GM12878 (cell line): ENCODE results near the gene SLC51A. TPM values are rescaled to one million over a fixed set of nuclear protein-coding genes. Genes with fewer than 3 reads are reported as not detected.

ENCODE experiments used
- ATAC-seq: fragments of 200-7000 bp; cut with Tn5 transposase; 3 replicates; pipeline ENCODE4 v1.9.1; 2020; ENCODE audit warnings: mild to moderate bottlenecking, moderate library complexity
- BruUV-seq: library from RNA; stranded (reverse); fragments of 400-500 nt; replicated peaks from 2 replicates; lab custom pipeline; 2021; lab: Mats Ljungman, UMichigan
- CTCF ChIA-PET: fragments of 300-600 bp; sonication (Branson Sonifier 250); formaldehyde crosslinking; extraction: SDS; loops from one replicate; lab custom pipeline; 2021; ENCODE audit warnings: inconsistent platforms; lab: Yijun Ruan, JAX
- POLR2A ChIA-PET: fragments of 350-600 bp; formaldehyde crosslinking; extraction: SDS; loops from one replicate; lab custom pipeline; 2021; ENCODE audit warnings: inconsistent platforms; lab: Charles Lee
- RAD21 ChIA-PET: fragments of 300-600 bp; sonication (Branson Sonifier 250); formaldehyde crosslinking; loops from one replicate; lab custom pipeline; 2023; ENCODE audit warnings: antibody characterized with exemption; ENCODE audit not compliant: unreplicated experiment; lab: Charles Lee
- SMC1A ChIA-PET: fragments of 300-600 bp; sonication (Branson Sonifier 250); formaldehyde crosslinking; loops from one replicate; lab custom pipeline; 2023; ENCODE audit not compliant: unreplicated experiment, uncharacterized antibody; lab: Charles Lee
- DNase-seq: peaks from one replicate; pipeline ENCODE4 v3.0.0-alpha.2; 2011; ENCODE audit warnings: low read depth, low spot score
- FAIRE-seq: peaks from 3 replicates; lab custom pipeline; 2011; peaks lifted over from hg19 to GRCh38; lab: Jason Lieb, UNC
- H2AFZ ChIP-seq: 2 replicates; pipeline ENCODE4 v1.6.0; 2011; ENCODE audit warnings: low read depth, low read length, control low read depth; ENCODE audit not compliant: control insufficient read depth
- H3K27ac ChIP-seq: 2 replicates; pipeline ENCODE4 v1.5.1; 2011; ENCODE audit warnings: control low read depth; ENCODE audit not compliant: control insufficient read depth, insufficient read depth
- H3K27me3 ChIP-seq, 2 experiments: replicated peaks in 1 of 2; 2 replicates each; pipeline versions ENCODE4 v1.6.0 to v1.6.1; 2011; ENCODE audit warnings: low read length in 1 of 2; ENCODE audit not compliant: control insufficient read depth in 2 of 2, insufficient read depth in 2 of 2
- H3K36me3 ChIP-seq, 2 experiments: 2 replicates each; pipeline ENCODE4 v1.5.1; 2011; ENCODE audit warnings: low read length in 1 of 2; ENCODE audit not compliant: control insufficient read depth in 2 of 2, insufficient read depth in 2 of 2
- H3K4me1 ChIP-seq: 2 replicates; pipeline ENCODE4 v1.6.1; 2011; ENCODE audit warnings: mild to moderate bottlenecking, low read length, moderate library complexity, mixed read lengths; ENCODE audit not compliant: control insufficient read depth, insufficient read depth
- H3K4me2 ChIP-seq: 2 replicates; pipeline ENCODE4 v1.6.0; 2011; ENCODE audit warnings: control low read depth; ENCODE audit not compliant: control insufficient read depth, insufficient read depth
- H3K4me3 ChIP-seq: fragments of 200-600 bp; sonication (generic); 2 replicates; pipeline ENCODE4 v1.5.1; 2016
- H3K79me2 ChIP-seq: 2 replicates; pipeline ENCODE4 v1.6.0; 2011; ENCODE audit warnings: low read length; ENCODE audit not compliant: control insufficient read depth, insufficient read depth
- H3K9ac ChIP-seq: 2 replicates; pipeline ENCODE4 v1.8.0; 2011; ENCODE audit warnings: low read length, control low read depth, mixed read lengths; ENCODE audit not compliant: control insufficient read depth, insufficient read depth
- H3K9me3 ChIP-seq: replicated peaks from 3 replicates; pipeline ENCODE4 v1.5.1; 2011; ENCODE audit warnings: mild to moderate bottlenecking, low read length; ENCODE audit not compliant: control insufficient read depth, insufficient read depth
- H4K20me1 ChIP-seq: 2 replicates; pipeline ENCODE4 v1.6.0; 2011; ENCODE audit not compliant: control insufficient read depth, insufficient read depth
- BACH1 ChIP-seq: fragments of 450-650 bp; IDR thresholded peaks from 2 replicates; pipeline ENCODE4 v1.6.1; 2017; ENCODE audit warnings: mild to moderate bottlenecking, borderline replicate concordance
- BCL3 ChIP-seq: IDR thresholded peaks from 2 replicates; pipeline ENCODE4 v1.6.1; 2011; ENCODE audit warnings: borderline replicate concordance, low read depth, mild to moderate bottlenecking, moderate library complexity, low read length; ENCODE audit not compliant: insufficient read depth, poor library complexity, severe bottlenecking
- CREM ChIP-seq: IDR thresholded peaks from 2 replicates; pipeline ENCODE4 v1.6.1; 2014; ENCODE audit warnings: antibody characterized with exemption, low read depth
- ELK1 ChIP-seq: IDR thresholded peaks from 2 replicates; pipeline ENCODE4 v1.6.1; 2012; ENCODE audit warnings: low read depth, low read length, improper control_type of control experiment
- MAX ChIP-seq: IDR thresholded peaks from 2 replicates; pipeline ENCODE4 v1.6.1; 2012; ENCODE audit warnings: low read depth, low read length, improper control_type of control experiment
- MYB ChIP-seq: fragments of 150-350 bp; IDR thresholded peaks from 2 replicates; pipeline ENCODE4 v1.6.1; 2014; ENCODE audit warnings: mild to moderate bottlenecking, low read depth, low read length, borderline replicate concordance
- PBX3 ChIP-seq: IDR thresholded peaks from 2 replicates; pipeline ENCODE4 v1.6.1; 2011; ENCODE audit warnings: mild to moderate bottlenecking, low read depth, low read length, moderate library complexity; ENCODE audit not compliant: insufficient replicate concordance
- PML ChIP-seq: IDR thresholded peaks from 2 replicates; pipeline ENCODE4 v1.6.1; 2012; ENCODE audit warnings: low read length, inconsistent platforms
- POLR2AphosphoS5 ChIP-seq: IDR thresholded peaks from 2 replicates; pipeline ENCODE4 v1.6.1; 2011; ENCODE audit warnings: mild to moderate bottlenecking, low read length, inconsistent platforms
- REST ChIP-seq: IDR thresholded peaks from 2 replicates; pipeline ENCODE4 v1.6.1; 2012; ENCODE audit warnings: mild to moderate bottlenecking, low read depth, low read length
- SIN3A ChIP-seq: IDR thresholded peaks from 2 replicates; pipeline ENCODE4 v1.6.1; 2012; ENCODE audit warnings: low read depth, low read length, improper control_type of control experiment
- TCF12 ChIP-seq: IDR thresholded peaks from 2 replicates; pipeline ENCODE4 v1.6.1; 2011; ENCODE audit warnings: low read depth, mild to moderate bottlenecking, low read length
- ZBTB33 ChIP-seq: fragments of 450-650 bp; IDR thresholded peaks from 2 replicates; pipeline ENCODE4 v1.6.1; 2017; ENCODE audit warnings: mild to moderate bottlenecking
- WGBS: methylation state at CpG from one replicate; pipeline ENCODE4 v1.1.6; 2016; ENCODE audit warnings: low lambda C conversion rate; ENCODE audit not compliant: insufficient replicate concordance, insufficient coverage; ENCODE audit errors: missing lambda C conversion rate; 5-methylcytosine and 5-hydroxymethylcytosine counted together
- in situ Hi-C: fragments of 300-500 bp; cut with MboI; formaldehyde crosslinking; loops from 9 replicates; pipeline ENCODE4 v1.14.3; 2018; ENCODE audit warnings: mixed read lengths
- intact Hi-C: fragments of 100-400 bp; cut with micrococcal nuclease; formaldehyde crosslinking; loops from one replicate; pipeline ENCODE4 v1.14.2; 2022; ENCODE audit not compliant: unreplicated experiment
- polyA plus RNA-seq, 11 experiments: library from polyadenylated mRNA; depleted of rRNA in 4 of 11; unstranded in 6 of 11; stranded (reverse) in 5 of 11; fragments of >200 nt; fragmentation: Nextera tagmentation in 4 of 11; fragmentation: Illumina TruSeq in 1 of 11; extraction: Ambion mirVana in 4 of 11; extraction: Trizol in 1 of 11; gene quantifications; 1 replicate in 1 of 11; 2 replicates in 10 of 11; pipeline versions ENCODE4 v1.2.1 to v1.2.3, GENCODE V29; 2011 to 2016; ENCODE audit warnings: inconsistent platforms in 2 of 11, missing spikeins in 2 of 11, low read depth in 1 of 11
- total RNA-seq, 4 experiments: library from RNA; depleted of rRNA in 3 of 4; stranded (reverse); fragments of >200 nt in 3 of 4; fragmentation: Illumina TruSeq in 1 of 4; extraction: Trizol in 1 of 4; gene quantifications; 2 replicates each; pipeline versions ENCODE4 v1.2.1 to v1.2.3, GENCODE V29; 2013 to 2021

The SLC51A gene
- total and polyA plus RNA-seq, 10 of the 15 experiments (the other 5 are each of a cell fraction or from before 2014, with no cell fraction given), result 0.99 to 3.9 (median 2.2) TPM; not detected in 6

- H4K20me1 ChIP-seq, result no peaks in the 10 kb centered on the region
- H2AFZ ChIP-seq, result no peak overlapping the region
- H3K9ac ChIP-seq, result no peak overlapping the region
- ChIA-PET POLR2A (interaction anchor here (1.6 kb wide), 1 partner anchor 125 kb away, joined by 9 read pairs; no protein-coding TSS in a partner anchor), RAD21 (interaction anchor here (1.5 to 4.9 kb wide), 3 partner anchors 11 to 173 kb away, joined by 5 to 82 read pairs (median 5); no protein-coding TSS in a partner anchor), SMC1A (interaction anchor here (1.0 to 9.7 kb wide), 7 partner anchors 16 to 193 kb away, joined by 3 to 151 read pairs (median 6); no protein-coding TSS in a partner anchor), CTCF (interaction anchor here (0.9 to 6.3 kb wide), 11 partner anchors 80 to 321 kb away, joined by 3 to 157 read pairs (median 5); no protein-coding TSS in a partner anchor)
- no peak overlapping the region for H3K27ac ChIP-seq
- in situ Hi-C loops, result no loop called here
- no peaks in the 10 kb centered on the region for H3K79me2 ChIP-seq
- intact Hi-C loops, result loop anchor here (10.0 kb wide), 1 partner anchor 293 kb away; the partner anchor contains the start of gene TNK2
- H3K9me3 ChIP-seq, result no peaks in the 10 kb centered on the region
- H3K4me3 ChIP-seq, result no peak overlapping the region
- 57% methylated on average over 17 of the region's 17 CpGs for WGBS
- H3K27me3 ChIP-seq, result no peaks in the 10 kb centered on the region
- no peak for ATAC-seq
- FAIRE-seq, result no peak
- H3K4me2 ChIP-seq, result no peak overlapping the region
- H3K4me1 ChIP-seq, result peaks cover 27% of the 10 kb centered on the region
- H3K36me3 ChIP-seq, result no peaks in the 10 kb centered on the region
- BruUV-seq, result no TSS peak
- DNase-seq, result no peak
- TF ChIP-seq SIN3A (no peak), MAX (no peak), REST (no peak), ELK1 (no peak), PBX3 (no peak), TCF12 (no peak), BACH1 (no peak), PML (no peak), CREM (no peak), BCL3 (no peak), POLR2AphosphoS5 (no peak), ZBTB33 (no peak), MYB (no peak)
Observed at GRCh38 chr3:196197524-196197923, 18.8 kb upstream of the SLC51A start.
